ENCODE results near the gene ACOT6. TPM values are rescaled to one million over a fixed set of nuclear protein-coding genes. Genes with fewer than 3 reads are reported as not detected.

ACOT6 gene
- total and polyA plus RNA-seq, 2 donors (not counting 3 experiments of a cell fraction or from before 2014, with no cell fraction given): not detected

DNA sequence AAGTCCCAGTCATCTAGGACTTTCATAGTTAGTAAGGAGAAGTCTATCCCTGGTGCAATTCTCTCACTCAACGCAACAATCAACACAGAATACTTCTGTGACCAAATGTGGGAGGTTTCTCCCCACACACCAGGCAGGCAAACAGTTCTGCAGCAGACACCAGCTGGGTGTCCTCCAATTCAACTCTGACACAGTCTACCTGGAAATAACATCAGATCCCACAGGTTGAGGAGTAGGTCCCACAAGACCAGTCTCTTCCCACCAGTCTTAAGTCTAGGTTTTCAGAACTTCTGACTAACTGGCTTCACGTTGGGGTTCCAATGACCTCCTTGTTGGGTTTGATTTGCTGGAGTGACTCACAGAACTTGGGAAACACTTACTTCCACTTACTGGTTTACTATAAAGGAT is 14.8 kb downstream of the ACOT6 start:
- no peak overlapping the region for H3K4me3 ChIP-seq (replicated peaks in 1 of 3; ENCODE audit: insufficient read depth in 1 of 3, low read depth in 1 of 3, low read length in 3 of 3)
- H2AFZ ChIP-seq (ENCODE audit: low read depth, low read length): no peak overlapping the region
- no peaks in the 10 kb centered on the region for H3K9me3 ChIP-seq (replicated peaks; ENCODE audit: control insufficient read depth, insufficient read depth, low read length)
- no peaks in the 10 kb centered on the region for H3K9me1 ChIP-seq (replicated peaks; ENCODE audit: control insufficient read depth, extremely low read depth, insufficient read depth, low read length)
- no peaks in the 10 kb centered on the region for H3K36me3 ChIP-seq (ENCODE audit: control insufficient read depth in 2 of 2, extremely low read depth in 1 of 2, insufficient read depth in 2 of 2, low read length in 2 of 2)
- H3K4me1 ChIP-seq (ENCODE audit: control insufficient read depth, extremely low read depth, insufficient read depth, low read length): no peaks in the 10 kb centered on the region
- H3K9ac ChIP-seq (replicated peaks; ENCODE audit: extremely low read depth, insufficient read depth, low read length): no peak overlapping the region
- ChIA-PET POLR2A (no interaction called here), CTCF (no interaction called here)
- H3K27ac ChIP-seq (ENCODE audit: insufficient read depth, low read depth, low read length): no peak overlapping the region
- TF ChIP-seq EZH2 (IDR thresholded peaks at IDR 0.05; ENCODE audit: borderline replicate concordance, low read depth, low read length, severe bottlenecking) (no peak), FOS (IDR thresholded peaks at IDR 0.05; ENCODE audit: borderline replicate concordance, insufficient read depth, low read length) (no peak), MYC (IDR thresholded peaks at IDR 0.05; ENCODE audit: low read depth, low read length) (no peak), GATA2 (IDR thresholded peaks at IDR 0.05; ENCODE audit: insufficient read depth, insufficient read length, low read depth, low read length) (no peak), JUN (IDR thresholded peaks at IDR 0.05; ENCODE audit: borderline replicate concordance, insufficient read depth, insufficient read length, low read depth) (no peak), POLR2A (IDR thresholded peaks at IDR 0.05; ENCODE audit: low read depth, low read length) (no peak), POLR2AphosphoS5 (IDR thresholded peaks at IDR 0.05; ENCODE audit: insufficient read depth, low read depth, low read length) (no peak)
- TF ChIP-seq, protein P1, sequence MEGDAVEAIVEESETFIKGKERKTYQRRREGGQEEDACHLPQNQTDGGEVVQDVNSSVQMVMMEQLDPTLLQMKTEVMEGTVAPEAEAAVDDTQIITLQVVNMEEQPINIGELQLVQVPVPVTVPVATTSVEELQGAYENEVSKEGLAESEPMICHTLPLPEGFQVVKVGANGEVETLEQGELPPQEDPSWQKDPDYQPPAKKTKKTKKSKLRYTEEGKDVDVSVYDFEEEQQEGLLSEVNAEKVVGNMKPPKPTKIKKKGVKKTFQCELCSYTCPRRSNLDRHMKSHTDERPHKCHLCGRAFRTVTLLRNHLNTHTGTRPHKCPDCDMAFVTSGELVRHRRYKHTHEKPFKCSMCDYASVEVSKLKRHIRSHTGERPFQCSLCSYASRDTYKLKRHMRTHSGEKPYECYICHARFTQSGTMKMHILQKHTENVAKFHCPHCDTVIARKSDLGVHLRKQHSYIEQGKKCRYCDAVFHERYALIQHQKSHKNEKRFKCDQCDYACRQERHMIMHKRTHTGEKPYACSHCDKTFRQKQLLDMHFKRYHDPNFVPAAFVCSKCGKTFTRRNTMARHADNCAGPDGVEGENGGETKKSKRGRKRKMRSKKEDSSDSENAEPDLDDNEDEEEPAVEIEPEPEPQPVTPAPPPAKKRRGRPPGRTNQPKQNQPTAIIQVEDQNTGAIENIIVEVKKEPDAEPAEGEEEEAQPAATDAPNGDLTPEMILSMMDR (IDR thresholded peaks at IDR 0.05; ENCODE audit: extremely low read depth in 1 of 2, insufficient read depth in 1 of 2, low read depth in 1 of 2, low read length in 2 of 2): no peak
- TF ChIP-seq, protein P2, sequence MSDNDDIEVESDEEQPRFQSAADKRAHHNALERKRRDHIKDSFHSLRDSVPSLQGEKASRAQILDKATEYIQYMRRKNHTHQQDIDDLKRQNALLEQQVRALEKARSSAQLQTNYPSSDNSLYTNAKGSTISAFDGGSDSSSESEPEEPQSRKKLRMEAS (IDR thresholded peaks at IDR 0.05; ENCODE audit: insufficient read depth, insufficient read length): no peak
- H3K79me2 ChIP-seq (ENCODE audit: control insufficient read depth, insufficient read depth, low read length): no peaks in the 10 kb centered on the region
- no TSS peak for BruUV-seq (replicated peaks)
- no peak overlapping the region for H3K4me2 ChIP-seq (ENCODE audit: insufficient read depth, low read length)
- DNase-seq (ENCODE audit: low read depth, low spot score): no peak
- intact Hi-C loops (cut with micrococcal nuclease) (no loop called here), dilution Hi-C loops (cut with MboI; ENCODE audit: extremely low pct_ligation_motif_present, low sequenced_read_pairs) (no loop called here)
- FAIRE-seq: no peak
- no peaks in the 10 kb centered on the region for H3K27me3 ChIP-seq (ENCODE audit: control insufficient read depth in 2 of 2, insufficient read depth in 2 of 2, low read length in 2 of 2)
- no peaks in the 10 kb centered on the region for H4K20me1 ChIP-seq (replicated peaks; ENCODE audit: control insufficient read depth, extremely low read depth, insufficient read depth, low read length)

Data from endothelial cell of umbilical vein (primary cell).